Neural cell (in vitro differentiated cells): ENCODE data around the gene PIK3CG. TPM values are rescaled to one million over a fixed set of nuclear protein-coding genes. Genes with fewer than 3 reads are reported as not detected.

ENCODE experiments used
- H2AFZ ChIP-seq: fragments of 200-600, 300-800 bp; sonication (generic), shearing (Covaris generic); 2 replicates; pipeline ENCODE4 v1.6.0; 2014; ENCODE audit warnings: low read depth, mild to moderate bottlenecking, antibody characterized with exemption, low read length, moderate library complexity
- H3F3A ChIP-seq: fragments of 200-600 bp; shearing (Covaris generic); 2 replicates; pipeline ENCODE4 v1.6.1; 2016; ENCODE audit warnings: mild to moderate bottlenecking, moderate library complexity, mixed read lengths, antibody characterized with exemption, low read length; ENCODE audit not compliant: insufficient read depth, poor library complexity, severe bottlenecking
- H3K27ac ChIP-seq: fragments of 200-600, 300-800 bp; sonication (generic), shearing (Covaris generic); 2 replicates; pipeline ENCODE4 v1.5.1; 2014; ENCODE audit warnings: mild to moderate bottlenecking, low read length, moderate library complexity
- H3K27me3 ChIP-seq: fragments of 300-800, 200-600 bp; sonication (generic), shearing (Covaris generic); 2 replicates; pipeline ENCODE4 v1.6.0; 2014; ENCODE audit warnings: mild to moderate bottlenecking, low read depth, low read length, moderate library complexity; ENCODE audit not compliant: insufficient read depth
- H3K36me3 ChIP-seq: fragments of 300-800, 200-600 bp; sonication (generic), shearing (Covaris generic); 2 replicates; pipeline ENCODE4 v1.5.1; 2014; ENCODE audit warnings: mild to moderate bottlenecking, antibody characterized with exemption, low read length, moderate library complexity; ENCODE audit not compliant: insufficient read depth
- H3K4me2 ChIP-seq: fragments of 300-800, 200-600 bp; sonication (generic), shearing (Covaris generic); 2 replicates; pipeline ENCODE4 v1.6.0; 2014; ENCODE audit warnings: mild to moderate bottlenecking, low read length
- H3K4me3 ChIP-seq: fragments of 300-800, 200-600 bp; sonication (generic), shearing (Covaris generic); 2 replicates; pipeline ENCODE4 v1.5.1; 2014; ENCODE audit warnings: mild to moderate bottlenecking, low read length, moderate library complexity
- H3K79me2 ChIP-seq: fragments of 200-600 bp; shearing (Covaris generic); replicated peaks from 2 replicates; pipeline ENCODE4 v1.6.0; 2014; ENCODE audit warnings: mild to moderate bottlenecking, low read length, moderate library complexity; ENCODE audit not compliant: insufficient read depth
- H3K9ac ChIP-seq: fragments of 300-800, 200-600 bp; sonication (generic), shearing (Covaris generic); 2 replicates; pipeline ENCODE4 v1.6.1; 2016; ENCODE audit warnings: mild to moderate bottlenecking, low read length, mixed read lengths
- H3K9me2 ChIP-seq: fragments of 200-600 bp; shearing (Covaris generic); 2 replicates; pipeline ENCODE4 v1.6.1; 2016; ENCODE audit warnings: mild to moderate bottlenecking, low read length, mixed read lengths; ENCODE audit not compliant: insufficient read depth
- H3K9me3 ChIP-seq: fragments of 200-600, 300-800 bp; sonication (generic), shearing (Covaris generic); 2 replicates; pipeline ENCODE4 v1.6.1; 2016; ENCODE audit warnings: mild to moderate bottlenecking, mixed run types, low read length, moderate library complexity, mixed read lengths
- H4K20me1 ChIP-seq: fragments of 200-600 bp; shearing (Covaris generic); 2 replicates; pipeline ENCODE4 v1.6.1; 2016; ENCODE audit warnings: mild to moderate bottlenecking, mixed run types; ENCODE audit not compliant: insufficient read depth
- CTCF ChIP-seq: fragments of 450-650 bp; IDR thresholded peaks from 2 replicates; pipeline ENCODE4 v1.5.1; 2014; ENCODE audit warnings: antibody characterized with exemption, mild to moderate bottlenecking, moderate library complexity; ENCODE audit not compliant: poor library complexity, severe bottlenecking
- EP300 ChIP-seq: fragments of 450-650 bp; conservative IDR thresholded peaks from 2 replicates; pipeline ENCODE4 v1.6.1; 2014; ENCODE audit warnings: antibody characterized with exemption, mild to moderate bottlenecking, moderate library complexity; ENCODE audit not compliant: poor library complexity, severe bottlenecking
- EZH2 ChIP-seq: fragments of 200-600, 300-800 bp; shearing (Covaris generic), sonication (generic); IDR thresholded peaks from 2 replicates; pipeline ENCODE4 v1.6.1; 2014; ENCODE audit warnings: antibody characterized with exemption, low read length, borderline replicate concordance, mild to moderate bottlenecking; ENCODE audit not compliant: insufficient read depth, poor library complexity, severe bottlenecking
- MXI1 ChIP-seq: fragments of 450-650 bp; conservative IDR thresholded peaks from 2 replicates; pipeline ENCODE4 v1.6.1; 2014; ENCODE audit warnings: antibody characterized with exemption, mild to moderate bottlenecking; ENCODE audit not compliant: poor library complexity, severe bottlenecking
- POLR2AphosphoS5 ChIP-seq: IDR thresholded peaks from 2 replicates; pipeline ENCODE4 v1.6.1; 2012
- RAD21 ChIP-seq: fragments of 450-650 bp; conservative IDR thresholded peaks from 2 replicates; pipeline ENCODE4 v1.6.1; 2014; ENCODE audit warnings: antibody characterized with exemption, mild to moderate bottlenecking, moderate library complexity
- REST ChIP-seq: IDR thresholded peaks from 2 replicates; pipeline ENCODE4 v1.6.1; 2012; ENCODE audit warnings: borderline replicate concordance
- SMC3 ChIP-seq: fragments of 450-650 bp; conservative IDR thresholded peaks from 2 replicates; pipeline ENCODE4 v1.6.1; 2014; ENCODE audit warnings: antibody characterized with exemption, mild to moderate bottlenecking, moderate library complexity; ENCODE audit not compliant: poor library complexity
- TAF1 ChIP-seq: IDR thresholded peaks from 2 replicates; pipeline ENCODE4 v1.6.1; 2012; ENCODE audit warnings: low read depth
- polyA plus RNA-seq: library from polyadenylated mRNA; depleted of rRNA; stranded (reverse); fragments of >200 nt; gene quantifications from 2 replicates; pipeline ENCODE4 v1.2.3, GENCODE V29; 2014

The PIK3CG gene
- polyA plus RNA-seq, 1 donor from 2014 or later = not detected

- H3F3A ChIP-seq = no peaks in the 10 kb centered on the region
- no peak overlapping the region for H2AFZ ChIP-seq
- no peaks in the 10 kb centered on the region for H3K36me3 ChIP-seq
- H3K4me2 ChIP-seq = no peak overlapping the region
- H3K27ac ChIP-seq = no peak overlapping the region
- TF ChIP-seq POLR2AphosphoS5 (no peak), RAD21 (no peak), EP300 (no peak), EZH2 (no peak), TAF1 (no peak), MXI1 (no peak), REST (no peak), CTCF (no peak), SMC3 (no peak)
- no peaks in the 10 kb centered on the region for H4K20me1 ChIP-seq
- no peak overlapping the region for H3K4me3 ChIP-seq
- no peaks in the 10 kb centered on the region for H3K27me3 ChIP-seq
- no peaks in the 10 kb centered on the region for H3K9me3 ChIP-seq
- no peaks in the 10 kb centered on the region for H3K79me2 ChIP-seq
- no peak overlapping the region for H3K9ac ChIP-seq
- no peaks in the 10 kb centered on the region for H3K9me2 ChIP-seq
Observed at GRCh38 chr7:106853250-106853908, 11.7 kb upstream of the PIK3CG start.

- no peak for TF ChIP-seq RAD21
- TF ChIP-seq POLR2AphosphoS5 = no peak
- TF ChIP-seq TAF1 = no peak
- no peak for TF ChIP-seq REST
- TF ChIP-seq MXI1 = no peak
- no peak for TF ChIP-seq EZH2
- TF ChIP-seq SMC3 = no peak
- TF ChIP-seq CTCF = no peak
- no peak for TF ChIP-seq EP300
- Histone ChIP-seq H3K27ac (no peak overlapping the region), H2AFZ (no peak overlapping the region), H3K4me2 (no peak overlapping the region), H3K9ac (no peak overlapping the region), H3K9me2 (no peaks in the 10 kb centered on the region), H3K4me3 (no peak overlapping the region), H3K9me3 (no peaks in the 10 kb centered on the region), H3F3A (no peaks in the 10 kb centered on the region), H4K20me1 (no peaks in the 10 kb centered on the region), H3K79me2 (no peaks in the 10 kb centered on the region), H3K27me3 (no peaks in the 10 kb centered on the region), H3K36me3 (no peaks in the 10 kb centered on the region)
Observed at GRCh38 chr7:106855540-106856132, 9.4 kb upstream of the PIK3CG start.
